HCT116 (cell line): Measurements from ENCODE around the gene FAM193B. TPM values are rescaled to one million over a fixed set of nuclear protein-coding genes. Genes with fewer than 3 reads are reported as not detected.

Experiments
- ATAC-seq: fragments of 200-7000 bp; cut with Tn5 transposase; 2 replicates; pipeline ENCODE4 v1.9.1; 2020; ENCODE audit warnings: mild to moderate bottlenecking, moderate library complexity
- BruUV-seq: library from RNA; stranded (reverse); fragments of 400-500 nt; replicated peaks from 2 replicates; lab custom pipeline; 2021; lab: Mats Ljungman, UMichigan
- CTCF ChIA-PET: fragments of 300-600 bp; sonication (Branson Sonifier 250); formaldehyde crosslinking; loops from one replicate; lab custom pipeline; 2021; ENCODE audit warnings: antibody characterized with exemption; lab: Charles Lee
- POLR2A ChIA-PET: fragments of 300-600, 350-600 bp; sonication (Branson Sonifier 250); formaldehyde crosslinking; loops from one replicate; lab custom pipeline; 2021; ENCODE audit warnings: antibody characterized with exemption; lab: Charles Lee
- RAD21 ChIA-PET, 2 experiments: fragments of 300-600 bp; sonication (Branson Sonifier 250); formaldehyde crosslinking; loops; one replicate each; lab custom pipeline; 2023; ENCODE audit warnings: low total read pairs in 2 of 2; ENCODE audit not compliant: uncharacterized antibody in 2 of 2, unreplicated experiment in 2 of 2, low non-redundant PET in 1 of 2; lab: Charles Lee
- DNase-seq: peaks from one replicate; pipeline ENCODE4 v3.0.0-alpha.2; 2010; ENCODE audit warnings: low read depth, low spot score
- H2AFZ ChIP-seq: fragments of 200-600 bp; shearing (Covaris generic), sonication (generic); 2 replicates; pipeline ENCODE4 v1.6.1; 2017; ENCODE audit warnings: low read depth, mixed run types, mixed read lengths, antibody characterized with exemption, low read length; ENCODE audit not compliant: poor library complexity, severe bottlenecking
- H3K27ac ChIP-seq: 2 replicates; pipeline ENCODE4 v1.5.1; 2012; ENCODE audit warnings: low read depth, low read length
- H3K27me3 ChIP-seq: fragments of 200-600 bp; sonication (generic); 2 replicates; pipeline ENCODE4 v1.6.1; 2016; ENCODE audit warnings: mixed run types, low read length, mixed read lengths; ENCODE audit not compliant: insufficient read depth
- H3K36me3 ChIP-seq, 2 experiments: fragments of 200-500 bp in 1 of 2; fragments of 200-600 bp in 1 of 2; sonication (Bioruptor generic) in 1 of 2; sonication (generic) in 1 of 2; 2 replicates each; pipeline versions ENCODE4 v1.5.1 to v1.6.1; 2014 to 2016; ENCODE audit warnings: low read length in 2 of 2, inconsistent platforms in 1 of 2, mixed read lengths in 1 of 2, mixed run types in 1 of 2; ENCODE audit not compliant: insufficient read depth in 2 of 2, control insufficient read depth in 1 of 2
- H3K4me1 ChIP-seq, 2 experiments: fragments of 200-600 bp in 1 of 2; sonication (generic) in 1 of 2; 2 replicates each; pipeline versions ENCODE4 v1.5.1 to v1.6.1; 2012 to 2017; ENCODE audit warnings: low read length in 2 of 2, inconsistent platforms in 1 of 2, mild to moderate bottlenecking in 1 of 2, mixed read lengths in 1 of 2, mixed run types in 1 of 2, moderate library complexity in 1 of 2; ENCODE audit not compliant: insufficient read depth in 2 of 2, control insufficient read depth in 1 of 2
- H3K4me2 ChIP-seq: fragments of 200-600 bp; sonication (generic); 2 replicates; pipeline ENCODE4 v1.6.1; 2017; ENCODE audit warnings: mixed run types, low read length, mixed read lengths
- H3K4me3 ChIP-seq, 2 experiments: fragments of 200-600 bp in 1 of 2; sonication (generic) in 1 of 2; replicated peaks in 1 of 2; 2 replicates each; pipeline ENCODE4 v1.5.1; 2011 to 2016; ENCODE audit warnings: low read length in 2 of 2, control low read depth in 1 of 2, low read depth in 1 of 2, mild to moderate bottlenecking in 1 of 2, mixed read lengths in 1 of 2, mixed run types in 1 of 2
- H3K79me2 ChIP-seq: fragments of 200-600 bp; sonication (generic); 2 replicates; pipeline ENCODE4 v1.6.1; 2017; ENCODE audit warnings: mild to moderate bottlenecking, mixed run types, low read length, moderate library complexity, mixed read lengths; ENCODE audit not compliant: insufficient read depth
- H3K9ac ChIP-seq: fragments of 200-600 bp; sonication (generic); 2 replicates; pipeline ENCODE4 v1.6.1; 2016; ENCODE audit warnings: low read length, mixed read lengths
- H3K9me2 ChIP-seq: fragments of 200-600 bp; sonication (generic), shearing (Covaris generic); 2 replicates; pipeline ENCODE4 v1.6.1; 2017; ENCODE audit warnings: mixed run types, mild to moderate bottlenecking, moderate library complexity; ENCODE audit not compliant: insufficient read depth
- H3K9me3 ChIP-seq, 2 experiments: fragments of 200-500 bp in 1 of 2; fragments of 200-600 bp in 1 of 2; sonication (Bioruptor generic) in 1 of 2; sonication (generic) in 1 of 2; 2 replicates each; pipeline ENCODE4 v1.6.1; 2014 to 2017; ENCODE audit warnings: low read length in 2 of 2, mixed read lengths in 2 of 2, inconsistent platforms in 1 of 2, low read depth in 1 of 2, mild to moderate bottlenecking in 1 of 2, mixed run types in 1 of 2, moderate library complexity in 1 of 2; ENCODE audit not compliant: control insufficient read depth in 1 of 2, insufficient read depth in 1 of 2
- H4K20me1 ChIP-seq: fragments of 200-600 bp; sonication (generic), shearing (Covaris generic); 2 replicates; pipeline ENCODE4 v1.6.1; 2017; ENCODE audit warnings: mixed run types, mild to moderate bottlenecking, moderate library complexity; ENCODE audit not compliant: insufficient read depth
- EZH2phosphoT487 ChIP-seq: fragments of 200-600 bp; IDR thresholded peaks from 2 replicates; pipeline ENCODE4 v1.6.1; 2018; ENCODE audit warnings: antibody characterized with exemption, borderline replicate concordance
- POLR2A ChIP-seq: IDR thresholded peaks from 2 replicates; pipeline ENCODE4 v1.7.0; 2011; ENCODE audit warnings: borderline replicate concordance; ENCODE audit not compliant: insufficient read depth, insufficient read length; ENCODE audit errors: extremely low read depth
- RAD21 ChIP-seq: IDR thresholded peaks from 2 replicates; pipeline ENCODE4 v1.6.1; 2012; ENCODE audit warnings: low read depth, mild to moderate bottlenecking
- ZFX ChIP-seq: fragments of 450-650 bp; IDR thresholded peaks from 2 replicates; pipeline ENCODE4 v1.6.1; 2017
- ZNF274 ChIP-seq: fragments of 200-500 bp; sonication (Bioruptor generic); IDR thresholded peaks from 2 replicates; pipeline ENCODE4 v1.6.1; 2014; ENCODE audit warnings: mild to moderate bottlenecking, low read depth, low read length, inconsistent platforms
- intact Hi-C: fragments of 100-400 bp; cut with micrococcal nuclease; formaldehyde crosslinking; loops from 2 replicates; pipeline ENCODE4 v1.10.0; 2022
- total RNA-seq: library from RNA; stranded (reverse); gene quantifications from one replicate; pipeline ENCODE4 v1.2.1, GENCODE V29; 2021; ENCODE audit not compliant: unreplicated experiment
- TF ChIP-seq, protein P1 (sequence below): IDR thresholded peaks from 2 replicates; pipeline ENCODE4 v1.6.1; 2011; ENCODE audit warnings: mild to moderate bottlenecking, low read length, moderate library complexity; ENCODE audit not compliant: insufficient replicate concordance; ENCODE audit errors: extremely low read depth
- TF ChIP-seq, protein P2 (sequence below): IDR thresholded peaks from 2 replicates; pipeline ENCODE4 v1.6.1; 2012

Gene FAM193B
- total RNA-seq, 1 experiment from 2014 or later, result 54.0 TPM

DNA sequence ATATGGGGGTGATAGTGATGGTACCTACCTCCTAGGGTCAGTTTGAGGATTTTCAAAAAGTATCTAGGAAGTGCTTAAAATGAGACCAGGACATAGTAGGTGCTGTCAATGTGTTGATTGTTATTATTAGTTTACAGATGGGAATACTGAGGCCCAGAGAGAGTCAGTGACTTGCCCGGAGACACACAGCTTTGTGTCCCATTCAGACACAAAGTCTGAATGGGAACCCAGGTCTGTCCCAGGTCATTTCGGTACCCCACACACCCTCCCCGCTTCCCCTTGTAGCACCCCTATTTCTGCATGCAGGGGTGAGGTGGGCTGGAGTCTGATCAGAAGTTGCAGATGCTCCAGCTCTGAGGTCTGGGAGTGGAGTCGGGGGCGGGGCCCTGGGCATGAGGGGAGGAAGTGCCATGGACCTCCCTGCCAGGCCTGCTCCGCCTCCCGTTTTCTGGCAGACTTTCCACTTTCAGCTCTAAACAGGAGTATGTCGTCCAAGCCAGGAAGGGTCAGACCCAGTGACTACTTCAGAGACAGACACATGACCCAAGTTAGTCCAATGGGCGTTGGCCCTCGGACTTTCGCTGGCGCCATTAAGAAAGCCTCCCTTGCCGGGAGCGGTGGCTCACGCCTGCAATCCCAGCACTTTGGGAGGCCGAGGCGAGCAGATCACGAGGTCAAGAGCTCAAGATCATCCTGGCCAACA, 77.7 kb downstream of the FAM193B start:
- H3K4me2 ChIP-seq, result no peak overlapping the region
- DNase-seq, result no peak
- ATAC-seq, result no peak
- TF ChIP-seq, protein P1, sequence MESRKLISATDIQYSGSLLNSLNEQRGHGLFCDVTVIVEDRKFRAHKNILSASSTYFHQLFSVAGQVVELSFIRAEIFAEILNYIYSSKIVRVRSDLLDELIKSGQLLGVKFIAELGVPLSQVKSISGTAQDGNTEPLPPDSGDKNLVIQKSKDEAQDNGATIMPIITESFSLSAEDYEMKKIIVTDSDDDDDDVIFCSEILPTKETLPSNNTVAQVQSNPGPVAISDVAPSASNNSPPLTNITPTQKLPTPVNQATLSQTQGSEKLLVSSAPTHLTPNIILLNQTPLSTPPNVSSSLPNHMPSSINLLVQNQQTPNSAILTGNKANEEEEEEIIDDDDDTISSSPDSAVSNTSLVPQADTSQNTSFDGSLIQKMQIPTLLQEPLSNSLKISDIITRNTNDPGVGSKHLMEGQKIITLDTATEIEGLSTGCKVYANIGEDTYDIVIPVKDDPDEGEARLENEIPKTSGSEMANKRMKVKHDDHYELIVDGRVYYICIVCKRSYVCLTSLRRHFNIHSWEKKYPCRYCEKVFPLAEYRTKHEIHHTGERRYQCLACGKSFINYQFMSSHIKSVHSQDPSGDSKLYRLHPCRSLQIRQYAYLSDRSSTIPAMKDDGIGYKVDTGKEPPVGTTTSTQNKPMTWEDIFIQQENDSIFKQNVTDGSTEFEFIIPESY, result no peak
- TF ChIP-seq ZFX, result no peak
- TF ChIP-seq, protein P2, sequence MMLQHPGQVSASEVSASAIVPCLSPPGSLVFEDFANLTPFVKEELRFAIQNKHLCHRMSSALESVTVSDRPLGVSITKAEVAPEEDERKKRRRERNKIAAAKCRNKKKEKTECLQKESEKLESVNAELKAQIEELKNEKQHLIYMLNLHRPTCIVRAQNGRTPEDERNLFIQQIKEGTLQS, result no peak
- TF ChIP-seq ZNF274, result no peak
- no peak for TF ChIP-seq RAD21
- TF ChIP-seq EZH2phosphoT487, result no peak
- TF ChIP-seq POLR2A, result no peak
- TF ChIP-seq, all 23 proteins: peak for 0
- H3K79me2 ChIP-seq, result peaks cover 11% of the 10 kb centered on the region
- intact Hi-C loops, result no loop called here
- no peaks in the 10 kb centered on the region for H3K27me3 ChIP-seq
- POLR2A ChIA-PET, result interaction anchor here (1.9 to 6.3 kb wide), 2 partner anchors 10 to 18 kb away, joined by 5 to 54 read pairs; partner anchors contain the start of gene PDLIM7
- H3K4me3 ChIP-seq, result no peak overlapping the region
- no peak overlapping the region for H3K9ac ChIP-seq
- no TSS peak for BruUV-seq
- RAD21 ChIA-PET, result interaction anchor here in 1 of 2 experiments (0.6 kb wide), 1 partner anchor 18 kb away, joined by 3 read pairs; no protein-coding TSS in a partner anchor
- no peaks in the 10 kb centered on the region for H4K20me1 ChIP-seq
- peaks cover 8 to 32% of the 10 kb centered on the region in 2 experiments; a peak in 3 of 4 replicates for H3K4me1 ChIP-seq
- H3K9me2 ChIP-seq, result no peaks in the 10 kb centered on the region
- H3K36me3 ChIP-seq, result no peaks in the 10 kb centered on the region
- no peak overlapping the region for H2AFZ ChIP-seq
- CTCF ChIA-PET, result interaction anchor here (0.6 to 2.9 kb wide), 6 partner anchors 18 to 87 kb away, joined by 3 to 11 read pairs (median 4); partner anchors contain the start of gene PDLIM7
- H3K27ac ChIP-seq, result no peak overlapping the region
- H3K9me3 ChIP-seq, result no peaks in the 10 kb centered on the region
